HEK293T (cell line): Measurements from ENCODE around the gene PICALM.

ENCODE experiments used
- CTCF ChIA-PET: fragments of 350-600 bp; formaldehyde crosslinking; extraction: SDS; loops from one replicate; lab custom pipeline; 2021; ENCODE audit warnings: antibody characterized with exemption, inconsistent platforms; lab: Yijun Ruan, JAX
- POLR2A ChIA-PET: fragments of 350-600 bp; formaldehyde crosslinking; extraction: SDS; loops from one replicate; lab custom pipeline; 2020; ENCODE audit warnings: antibody characterized with exemption, inconsistent platforms; lab: Yijun Ruan, JAX
- DNase-seq: peaks from one replicate; pipeline ENCODE4 v3.0.0; 2012; ENCODE audit warnings: mixed read lengths; ENCODE audit errors: extremely low spot score
- ARNT ChIP-seq: fragments of 450-650 bp; IDR thresholded peaks from 2 replicates; pipeline ENCODE4 v1.6.1; 2017; ENCODE audit warnings: mild to moderate bottlenecking
- BHLHE40 ChIP-seq: fragments of 450-650 bp; IDR thresholded peaks from 2 replicates; pipeline ENCODE4 v1.6.1; 2016; ENCODE audit warnings: mild to moderate bottlenecking, moderate library complexity, borderline replicate concordance
- CTBP1 ChIP-seq: fragments of 450-650 bp; IDR thresholded peaks from 2 replicates; pipeline ENCODE4 v1.6.1; 2016; ENCODE audit warnings: borderline replicate concordance
- ELF4 ChIP-seq: fragments of 450-650 bp; IDR thresholded peaks from 2 replicates; pipeline ENCODE4 v1.6.1; 2017; ENCODE audit warnings: antibody characterized with exemption
- FOXA1 ChIP-seq: fragments of 450-650 bp; IDR thresholded peaks from 2 replicates; pipeline ENCODE4 v1.6.1; 2016; ENCODE audit warnings: mild to moderate bottlenecking
- FOXK2 ChIP-seq: fragments of 450-650 bp; IDR thresholded peaks from 2 replicates; pipeline ENCODE4 v1.6.1; 2016; ENCODE audit warnings: mild to moderate bottlenecking
- FOXM1 ChIP-seq: fragments of 450-650 bp; IDR thresholded peaks from 2 replicates; pipeline ENCODE4 v1.6.1; 2017; ENCODE audit warnings: mild to moderate bottlenecking, borderline replicate concordance
- HDGF ChIP-seq: fragments of 450-650 bp; IDR thresholded peaks from 2 replicates; pipeline ENCODE4 v1.6.1; 2017; ENCODE audit warnings: antibody characterized with exemption, borderline replicate concordance
- L3MBTL2 ChIP-seq: fragments of 450-650 bp; conservative IDR thresholded peaks from 2 replicates; pipeline ENCODE4 v1.6.1; 2016; ENCODE audit warnings: mild to moderate bottlenecking
- LEF1 ChIP-seq: fragments of 450-650 bp; IDR thresholded peaks from 2 replicates; pipeline ENCODE4 v1.6.1; 2017; ENCODE audit warnings: mild to moderate bottlenecking, borderline replicate concordance
- NFRKB ChIP-seq: fragments of 450-650 bp; IDR thresholded peaks from 2 replicates; pipeline ENCODE4 v1.6.1; 2016; ENCODE audit warnings: mild to moderate bottlenecking, moderate library complexity
- SP1 ChIP-seq: fragments of 450-650 bp; IDR thresholded peaks from 2 replicates; pipeline ENCODE4 v1.6.1; 2017
- SUZ12 ChIP-seq: fragments of 450-650 bp; IDR thresholded peaks from 2 replicates; pipeline ENCODE4 v1.6.1; 2016; ENCODE audit warnings: mild to moderate bottlenecking
- TARDBP ChIP-seq: fragments of 450-650 bp; IDR thresholded peaks from 2 replicates; pipeline ENCODE4 v1.6.1; 2016
- ZNF384 ChIP-seq: fragments of 450-650 bp; IDR thresholded peaks from 2 replicates; pipeline ENCODE4 v1.6.1; 2016
- TF ChIP-seq, protein P1 (sequence below): fragments of 450-650 bp; IDR thresholded peaks from 2 replicates; pipeline ENCODE4 v1.6.1; 2016

The PICALM gene

GRCh38 chr11:86066657-86067008, 2.3 kb downstream of the PICALM start:
- CTCF ChIA-PET: no interaction called here
- no peak for DNase-seq
- POLR2A ChIA-PET: interaction anchor here (0.9 to 1.2 kb wide), 2 partner anchors 15 to 178 kb away, joined by 3 to 4 read pairs; partner anchors contain the start of gene EED
- TF ChIP-seq NFRKB (no peak), L3MBTL2 (no peak), TARDBP (no peak), ARNT (no peak), BHLHE40 (no peak), CTBP1 (no peak), HDGF (no peak), FOXA1 (no peak), ELF4 (no peak), SUZ12 (no peak), FOXK2 (no peak), LEF1 (no peak), SP1 (no peak), FOXM1 (no peak), ZNF384 (no peak)
- TF ChIP-seq, protein P1, sequence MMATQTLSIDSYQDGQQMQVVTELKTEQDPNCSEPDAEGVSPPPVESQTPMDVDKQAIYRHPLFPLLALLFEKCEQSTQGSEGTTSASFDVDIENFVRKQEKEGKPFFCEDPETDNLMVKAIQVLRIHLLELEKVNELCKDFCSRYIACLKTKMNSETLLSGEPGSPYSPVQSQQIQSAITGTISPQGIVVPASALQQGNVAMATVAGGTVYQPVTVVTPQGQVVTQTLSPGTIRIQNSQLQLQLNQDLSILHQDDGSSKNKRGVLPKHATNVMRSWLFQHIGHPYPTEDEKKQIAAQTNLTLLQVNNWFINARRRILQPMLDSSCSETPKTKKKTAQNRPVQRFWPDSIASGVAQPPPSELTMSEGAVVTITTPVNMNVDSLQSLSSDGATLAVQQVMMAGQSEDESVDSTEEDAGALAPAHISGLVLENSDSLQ: no peak

DNA sequence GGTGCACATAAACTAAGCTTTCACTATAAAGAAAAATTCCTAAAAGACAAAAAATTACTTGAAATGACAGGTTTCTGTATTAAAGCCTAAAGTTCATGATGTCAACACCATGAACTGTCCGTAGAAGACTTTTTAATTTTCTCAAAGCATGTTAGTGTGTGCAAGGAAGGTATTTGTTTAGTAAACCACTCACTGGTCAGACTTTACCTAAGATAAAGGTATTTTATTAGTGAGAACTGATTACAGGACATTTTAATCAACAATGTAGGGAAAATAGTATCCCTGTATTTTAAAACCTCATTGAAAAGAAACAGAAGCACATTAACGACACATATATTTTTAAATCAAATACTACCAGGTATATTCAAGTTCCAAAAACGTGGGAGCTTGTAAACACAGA, 2.9 kb downstream of the PICALM start:
- TF ChIP-seq CTBP1 (no peak), L3MBTL2 (no peak), FOXA1 (no peak), BHLHE40 (no peak), NFRKB (no peak)
- POLR2A ChIA-PET: interaction anchor here (0.9 kb wide), 1 partner anchor 15 kb away, joined by 3 read pairs; no protein-coding TSS in a partner anchor
- CTCF ChIA-PET: no interaction called here
- DNase-seq: no peak

DNA sequence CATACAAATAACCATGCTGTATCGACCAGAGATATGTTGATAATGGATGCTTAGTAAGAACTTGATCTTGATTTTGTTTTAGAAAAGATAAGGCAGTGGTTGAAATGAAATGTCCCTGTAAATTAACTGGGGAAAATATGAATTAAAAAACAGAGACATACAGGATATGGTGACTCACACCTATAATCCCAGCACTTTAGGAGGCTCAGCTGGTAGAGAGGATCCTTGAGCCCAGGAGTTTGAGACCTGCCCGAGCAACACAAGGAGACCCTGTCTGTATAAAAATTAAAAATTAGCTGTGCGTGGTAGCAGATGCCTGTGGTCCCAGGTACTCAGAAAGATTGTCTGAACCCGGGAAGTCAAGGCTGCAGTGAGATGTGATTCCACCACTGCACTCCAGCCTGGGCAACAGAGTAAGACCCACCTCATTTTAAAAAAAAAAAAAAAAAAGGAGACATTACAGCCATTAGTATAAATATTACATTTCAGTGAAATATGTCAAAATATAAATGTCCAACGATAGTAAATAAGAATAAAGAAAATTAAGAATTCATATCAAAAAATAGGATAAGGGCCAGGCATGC, 4.6 kb downstream of the PICALM start:
- no peak for DNase-seq
- TF ChIP-seq BHLHE40: no peak
- no peak for TF ChIP-seq TARDBP
- TF ChIP-seq FOXA1: no peak
- TF ChIP-seq ELF4: no peak
- no peak for TF ChIP-seq SP1
- TF ChIP-seq NFRKB: no peak
- TF ChIP-seq L3MBTL2: no peak
- TF ChIP-seq LEF1: no peak
- TF ChIP-seq, protein P1: no peak
- TF ChIP-seq CTBP1: no peak
- no peak for TF ChIP-seq FOXK2
- TF ChIP-seq SUZ12: no peak
- TF ChIP-seq FOXM1: no peak
- no peak for TF ChIP-seq HDGF
- TF ChIP-seq ZNF384: no peak
- no peak for TF ChIP-seq ARNT
- ChIA-PET CTCF (no interaction called here), POLR2A (no interaction called here)

- ChIA-PET CTCF (no interaction called here), POLR2A (no interaction called here)
- no peak for DNase-seq
- TF ChIP-seq LEF1 (no peak), SP1 (no peak), FOXM1 (no peak), SUZ12 (no peak), ZNF384 (no peak)
Observed at GRCh38 chr11:86063536-86063935, 5.3 kb downstream of the PICALM start.

DNA sequence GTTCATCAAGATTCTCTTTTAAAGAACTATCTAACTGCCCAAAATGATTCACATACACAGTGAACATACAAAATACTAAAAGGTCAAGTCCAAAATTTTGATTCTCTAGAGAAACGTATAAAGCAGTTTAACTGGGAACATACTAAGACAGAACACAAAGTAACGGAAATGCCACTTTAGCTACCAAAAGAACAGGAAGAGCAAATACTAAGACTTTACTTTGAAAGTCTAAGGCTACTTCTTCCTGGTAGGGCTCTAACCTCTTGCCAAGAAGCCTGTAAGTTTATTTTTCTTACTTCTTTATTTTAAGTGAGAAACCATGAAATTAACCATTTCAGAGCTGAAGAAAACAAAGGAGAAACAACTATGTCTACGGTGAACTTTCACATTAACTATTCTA, 6.2 kb downstream of the PICALM start:
- CTCF ChIA-PET: interaction anchor here (0.6 kb wide), 1 partner anchor 31 kb away, joined by 3 read pairs; no protein-coding TSS in a partner anchor
- no peak for TF ChIP-seq SUZ12
- POLR2A ChIA-PET: no interaction called here
- DNase-seq: no peak

- POLR2A ChIA-PET: no interaction called here
- no peak for TF ChIP-seq SUZ12
- no peak for TF ChIP-seq ZNF384
- TF ChIP-seq LEF1: no peak
- TF ChIP-seq TARDBP: no peak
- TF ChIP-seq ARNT: no peak
- TF ChIP-seq, protein P1: no peak
- no peak for TF ChIP-seq L3MBTL2
- TF ChIP-seq FOXA1: no peak
- TF ChIP-seq BHLHE40: no peak
- no peak for TF ChIP-seq FOXK2
- no peak for TF ChIP-seq NFRKB
- no peak for TF ChIP-seq CTBP1
- no peak for TF ChIP-seq SP1
- no peak for TF ChIP-seq ELF4
- no peak for TF ChIP-seq HDGF
- no peak for TF ChIP-seq FOXM1
- no peak for DNase-seq
- CTCF ChIA-PET: no interaction called here
Observed at GRCh38 chr11:86061483-86062205, 7.2 kb downstream of the PICALM start.
